ENCODE data around the gene NCAM1. TPM values are rescaled to one million over a fixed set of nuclear protein-coding genes. Genes with fewer than 3 reads are reported as not detected.

Gene NCAM1
- total RNA-seq, 4 donors from 2014 or later, result 56.3 to 193 (median 70.2) TPM

DNA sequence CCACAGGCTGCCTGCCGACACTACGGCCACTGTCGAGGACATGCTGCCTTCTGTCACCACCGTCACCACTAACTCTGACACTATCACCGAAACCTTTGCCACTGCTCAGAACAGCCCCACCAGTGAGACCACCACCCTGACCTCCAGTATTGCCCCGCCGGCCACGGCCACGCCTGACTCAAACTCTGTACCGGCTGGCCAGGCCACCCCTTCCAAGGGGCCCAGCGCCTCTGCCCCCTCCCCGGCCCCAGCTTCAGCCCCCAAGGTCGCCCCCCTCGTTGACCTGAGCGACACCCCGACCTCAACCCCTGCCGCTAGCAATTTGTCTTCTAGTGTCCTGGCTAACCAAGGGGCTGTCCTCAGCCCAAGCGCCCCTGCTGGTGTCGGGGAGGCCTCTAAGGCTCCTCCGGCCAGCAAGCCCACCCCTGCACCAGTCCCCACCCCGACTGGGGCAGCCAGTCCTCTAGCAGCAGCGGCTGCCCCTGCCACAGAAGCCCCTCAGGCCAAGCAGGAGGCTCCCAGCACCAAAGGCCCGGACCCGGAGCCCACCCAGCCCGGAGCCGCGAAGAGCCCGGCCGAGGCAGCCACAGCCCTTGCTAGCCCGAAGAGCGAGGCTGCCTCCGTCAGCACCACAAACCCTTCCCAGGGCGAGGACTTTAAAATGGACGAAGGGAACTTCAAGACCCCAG is 311.9 kb downstream of the NCAM1 start:
- Histone ChIP-seq H3K4me1 (no peaks in the 10 kb centered on the region), H3K9me3 (no peaks in the 10 kb centered on the region), H3K27ac (no peak overlapping the region), H3K27me3 (no peaks in the 10 kb centered on the region), H3K4me3 (no peak overlapping the region), H3K36me3 (peaks cover 0 to 42% of the 10 kb centered on the region in 2 donors)
- ATAC-seq, result no peak
- WGBS, 2 donors (ENCODE audit: low coverage in 1 of 2), result 67 to 87% methylated on average over 5 to 16 of the region's 34 CpGs
- no peak for TF ChIP-seq EP300 (IDR thresholded peaks at IDR 0.05)
- TF ChIP-seq, protein P1, sequence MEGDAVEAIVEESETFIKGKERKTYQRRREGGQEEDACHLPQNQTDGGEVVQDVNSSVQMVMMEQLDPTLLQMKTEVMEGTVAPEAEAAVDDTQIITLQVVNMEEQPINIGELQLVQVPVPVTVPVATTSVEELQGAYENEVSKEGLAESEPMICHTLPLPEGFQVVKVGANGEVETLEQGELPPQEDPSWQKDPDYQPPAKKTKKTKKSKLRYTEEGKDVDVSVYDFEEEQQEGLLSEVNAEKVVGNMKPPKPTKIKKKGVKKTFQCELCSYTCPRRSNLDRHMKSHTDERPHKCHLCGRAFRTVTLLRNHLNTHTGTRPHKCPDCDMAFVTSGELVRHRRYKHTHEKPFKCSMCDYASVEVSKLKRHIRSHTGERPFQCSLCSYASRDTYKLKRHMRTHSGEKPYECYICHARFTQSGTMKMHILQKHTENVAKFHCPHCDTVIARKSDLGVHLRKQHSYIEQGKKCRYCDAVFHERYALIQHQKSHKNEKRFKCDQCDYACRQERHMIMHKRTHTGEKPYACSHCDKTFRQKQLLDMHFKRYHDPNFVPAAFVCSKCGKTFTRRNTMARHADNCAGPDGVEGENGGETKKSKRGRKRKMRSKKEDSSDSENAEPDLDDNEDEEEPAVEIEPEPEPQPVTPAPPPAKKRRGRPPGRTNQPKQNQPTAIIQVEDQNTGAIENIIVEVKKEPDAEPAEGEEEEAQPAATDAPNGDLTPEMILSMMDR (IDR thresholded peaks at IDR 0.05), result no peak
- no peak for TF ChIP-seq POLR2A (IDR thresholded peaks at IDR 0.05)
- no peak for TF ChIP-seq POLR2AphosphoS5 (IDR thresholded peaks at IDR 0.05)

- Histone ChIP-seq H3K27me3 (no peaks in the 10 kb centered on the region), H3K9me3 (no peaks in the 10 kb centered on the region), H3K4me3 (no peak overlapping the region), H3K36me3 (peaks cover 0 to 42% of the 10 kb centered on the region in 2 donors), H3K27ac (no peak overlapping the region), H3K4me1 (no peaks in the 10 kb centered on the region)
- ATAC-seq, result no peak
- WGBS, 2 donors (ENCODE audit: low coverage in 1 of 2), result 100% methylated on average over 1 of the region's 10 CpGs; no CpG with 5 or more reads in 1 of the 2 donors
- no peak for TF ChIP-seq POLR2AphosphoS5 (IDR thresholded peaks at IDR 0.05)
- no peak for TF ChIP-seq POLR2A (IDR thresholded peaks at IDR 0.05)
- TF ChIP-seq, protein P1 (IDR thresholded peaks at IDR 0.05), result no peak
- TF ChIP-seq EP300 (IDR thresholded peaks at IDR 0.05), result no peak
Observed at GRCh38 chr11:113273720-113274119, 312.5 kb downstream of the NCAM1 start.

GRCh38 chr11:113274713-113275582 is 313.7 kb downstream of the NCAM1 start:
- WGBS, 2 donors (ENCODE audit: low coverage in 1 of 2), result 50 to 83% methylated on average over 1 to 11 of the region's 19 CpGs
- ATAC-seq, result no peak

GRCh38 chr11:113275602-113276001 is 314.4 kb downstream of the NCAM1 start:
- H3K4me1 ChIP-seq, result no peaks in the 10 kb centered on the region
- H3K36me3 ChIP-seq, result peaks cover 0 to 36% of the 10 kb centered on the region in 2 donors
- no peaks in the 10 kb centered on the region for H3K9me3 ChIP-seq
- H3K4me3 ChIP-seq, result no peak overlapping the region
- no peak overlapping the region for H3K27ac ChIP-seq
- 76 to 79% methylated on average over 7 of the region's 7 CpGs for WGBS, 2 donors (ENCODE audit: low coverage in 1 of 2)
- H3K27me3 ChIP-seq, result no peaks in the 10 kb centered on the region
- no peak for ATAC-seq
- TF ChIP-seq POLR2A (IDR thresholded peaks at IDR 0.05), result no peak
- TF ChIP-seq EP300 (IDR thresholded peaks at IDR 0.05), result no peak
- TF ChIP-seq, protein P1 (IDR thresholded peaks at IDR 0.05), result no peak
- TF ChIP-seq POLR2AphosphoS5 (IDR thresholded peaks at IDR 0.05), result no peak

More at GRCh38 chr11:113274713-113275582, 313.7 kb downstream of the NCAM1 start:
- H3K27ac ChIP-seq, result no peak overlapping the region
- H3K9me3 ChIP-seq, result no peaks in the 10 kb centered on the region
- H3K27me3 ChIP-seq, result no peaks in the 10 kb centered on the region
- peaks cover 0 to 42% of the 10 kb centered on the region in 2 donors for H3K36me3 ChIP-seq
- H3K4me1 ChIP-seq, result no peaks in the 10 kb centered on the region
- no peak overlapping the region for H3K4me3 ChIP-seq
- TF ChIP-seq POLR2AphosphoS5 (IDR thresholded peaks at IDR 0.05), result no peak
- TF ChIP-seq, protein P1 (IDR thresholded peaks at IDR 0.05), result peak in 1 of 4 experiments; percentile 10
